ENCODE measurements around the gene CHKA. TPM values are rescaled to one million over a fixed set of nuclear protein-coding genes. Genes with fewer than 3 reads are reported as not detected.

Gene CHKA
- total RNA-seq, 1 experiment from 2014 or later: 63.0 TPM

GRCh38 chr11:68014947-68015447 is 106.2 kb downstream of the CHKA start:
- H3K4me1 ChIP-seq (ENCODE audit: insufficient read depth, low read length): no peaks in the 10 kb centered on the region

More at GRCh38 chr11:68014947-68015447, 106.2 kb downstream of the CHKA start:
- H2BK12ac ChIP-seq (ENCODE audit: insufficient read length, low read depth, low read length): no peak overlapping the region
- no peak overlapping the region for H2BK5ac ChIP-seq (ENCODE audit: insufficient read length, low read length)
- no peaks in the 10 kb centered on the region for H4K20me1 ChIP-seq (ENCODE audit: control insufficient read depth, insufficient read depth, insufficient read length)
- no peaks in the 10 kb centered on the region for H3K23me2 ChIP-seq (ENCODE audit: insufficient read length, low read depth, low read length, poor library complexity, severe bottlenecking)
- no peak overlapping the region for H3K4me2 ChIP-seq (ENCODE audit: insufficient read depth, insufficient read length, low read length)
- no peak overlapping the region for H2AFZ ChIP-seq (ENCODE audit: low read length)
- H3K14ac ChIP-seq (ENCODE audit: insufficient read depth, low read length): no peak overlapping the region; the same call in 1 of the 2 replicates
- H3K23ac ChIP-seq (ENCODE audit: insufficient read length, low read depth, low read length): no peak overlapping the region
- H4K8ac ChIP-seq (replicated peaks; ENCODE audit: insufficient read length, low read depth, low read length): no peak overlapping the region
- H3K4ac ChIP-seq (ENCODE audit: low read depth, low read length): no peak overlapping the region
- Mint-ChIP-seq H3K27me3 (ENCODE audit: low read depth) (peaks cover 2% of the 10 kb centered on the region), H3K4me3 (no peak overlapping the region), H3K27ac (no peak overlapping the region), H3K36me3 (ENCODE audit: insufficient read depth in 1 of 3, low read depth in 3 of 3) (no peaks in the 10 kb centered on the region; a peak in 1 of 7 replicates), H3K9me3 (no peaks in the 10 kb centered on the region), H3K4me1 (peaks cover 13 to 28% of the 10 kb centered on the region in 2 experiments)
- H4K5ac ChIP-seq (ENCODE audit: insufficient read length, low read depth, low read length): no peak overlapping the region
- no peak overlapping the region for H3K56ac ChIP-seq (ENCODE audit: insufficient read length, low read depth, low read length)
- WGBS (ENCODE audit: extremely low coverage, insufficient read length, low lambda C conversion rate): no CpG with 5 or more reads among the region's 19 CpGs
- H3K79me2 ChIP-seq (ENCODE audit: insufficient read depth, low read length): no peaks in the 10 kb centered on the region
- H3K9me3 ChIP-seq (ENCODE audit: control insufficient read depth, low read depth, low read length): no peaks in the 10 kb centered on the region
- DNase-seq: no peak
- no peak overlapping the region for H2AK5ac ChIP-seq (ENCODE audit: insufficient read length, low read length)
- H2BK120ac ChIP-seq (ENCODE audit: low read depth, low read length, poor library complexity, severe bottlenecking): no peak overlapping the region
- TF ChIP-seq CTCF (conservative IDR thresholded peaks at IDR 0.05): no peak
- H3K27me3 ChIP-seq (ENCODE audit: insufficient read depth, low read length): no peaks in the 10 kb centered on the region
- no peak overlapping the region for H3K18ac ChIP-seq (ENCODE audit: insufficient read length, low read depth, low read length)
- H3K9ac ChIP-seq (ENCODE audit: extremely low read depth, insufficient read length, low read length): no peak overlapping the region
- H4K91ac ChIP-seq (ENCODE audit: insufficient read length, low read depth, low read length): no peak overlapping the region
- H3K27ac ChIP-seq (ENCODE audit: insufficient read length, low read depth, low read length): no peak overlapping the region
- no peak overlapping the region for H2BK15ac ChIP-seq (ENCODE audit: low read depth, low read length)
- H3K79me1 ChIP-seq (ENCODE audit: insufficient read depth, low read depth, low read length, poor library complexity, severe bottlenecking): no peaks in the 10 kb centered on the region
- no peak overlapping the region for H3T11ph ChIP-seq (ENCODE audit: low read length)
- H2BK20ac ChIP-seq (ENCODE audit: low read depth, low read length, poor library complexity, severe bottlenecking): no peak overlapping the region

All from H9 (cell line).